ENCODE results near the gene MMUT.
"Not testable (repeated sequence)": the region's sequence is repeated elsewhere in the genome, so short reads cannot be mapped to it uniquely, and the experiment has no call there.

MMUT gene

GRCh38 chr6:49462927-49463611 lies at the start of gene MMUT, which contains the start of gene CENPQ:
MMUT (minus strand) TSS chr6:49463253; CDS start chr6:49459466, 3,787 bp downstream.
CENPQ (plus strand) TSS chr6:49463370; CDS start chr6:49470177, 6,807 bp downstream.
- DNase-seq = peak; percentile 89

- no peak for DNase-seq
Measured at GRCh38 chr6:49509342-49509741, 46.3 kb upstream of the MMUT start.

GRCh38 chr6:49506569-49507111 lies 43.6 kb upstream of the MMUT start:
- DNase-seq = no peak

GRCh38 chr6:49504666-49505065 lies 41.6 kb upstream of the MMUT start:
- no peak for DNase-seq

GRCh38 chr6:49499623-49500022 lies 36.6 kb upstream of the MMUT start, which contains the start of gene GLYATL3:
GLYATL3 (plus strand) TSS chr6:49499923; CDS start chr6:49511991, 12,068 bp downstream.
- no peak for DNase-seq

GRCh38 chr6:49499126-49499525 lies 36.1 kb upstream of the MMUT start:
- DNase-seq = no peak

GRCh38 chr6:49497304-49497703 lies 34.3 kb upstream of the MMUT start:
- DNase-seq = no peak

- DNase-seq = no peak
Measured at GRCh38 chr6:49490633-49491032, 27.6 kb upstream of the MMUT start.

GRCh38 chr6:49483380-49483779 lies 20.3 kb upstream of the MMUT start:
- not testable (repeated sequence) for DNase-seq

- DNase-seq = not testable (repeated sequence)
Measured at GRCh38 chr6:49481846-49482245, 18.8 kb upstream of the MMUT start.

- DNase-seq = no peak
Measured at GRCh38 chr6:49479308-49479970, 16.4 kb upstream of the MMUT start.

- DNase-seq = not testable (repeated sequence)
Measured at GRCh38 chr6:49476564-49476963, 13.5 kb upstream of the MMUT start.

GRCh38 chr6:49468042-49468441 lies 5.0 kb upstream of the MMUT start:
- DNase-seq = no peak

GRCh38 chr6:49464691-49465090 lies 1.6 kb upstream of the MMUT start:
- DNase-seq = no peak

GRCh38 chr6:49463612-49463967 lies 537 bp upstream of the MMUT start:
- DNase-seq = no peak

- DNase-seq = no peak
Measured at GRCh38 chr6:49462599-49462926, 490 bp downstream of the MMUT start.

GRCh38 chr6:49462071-49462470 lies 982 bp downstream of the MMUT start:
- DNase-seq = no peak

GRCh38 chr6:49457771-49458170 lies 5.3 kb downstream of the MMUT start:
- no peak for DNase-seq

- DNase-seq = no peak
Measured at GRCh38 chr6:49454787-49455709, 8.0 kb downstream of the MMUT start.

- DNase-seq = no peak
Measured at GRCh38 chr6:49453221-49453620, 9.8 kb downstream of the MMUT start.

GRCh38 chr6:49430866-49431265 lies 32.2 kb downstream of the MMUT start:
- DNase-seq = no peak

- DNase-seq = no peak
Measured at GRCh38 chr6:49430187-49430586, 32.9 kb downstream of the MMUT start.

- DNase-seq = no peak
Measured at GRCh38 chr6:49423817-49424216, 39.2 kb downstream of the MMUT start.
